Measurements from ENCODE around the gene CYLD. TPM values are rescaled to one million over a fixed set of nuclear protein-coding genes. Genes with fewer than 3 reads are reported as not detected.

Gene CYLD
- total RNA-seq, 2 experiments from 2014 or later, result 135 to 195 TPM

- Mint-ChIP-seq H3K27me3 (no peaks in the 10 kb centered on the region), H3K4me3 (no peak overlapping the region), H3K9me3 (ENCODE audit: low read depth) (no peaks in the 10 kb centered on the region), H3K27ac (no peak overlapping the region), H3K36me3 (peaks cover 18% of the 10 kb centered on the region), H3K4me1 (peaks cover 32% of the 10 kb centered on the region)
- no peak for ATAC-seq
- DNase-seq, result no peak
- CTCF ChIA-PET, result interaction anchor here (1.2 to 1.4 kb wide), 2 partner anchors 20 to 88 kb away, joined by 3 read pairs; no protein-coding TSS in a partner anchor
These were observed 23.7 kb upstream of the CYLD start for GRCh38 chr16:50718061-50718760.

DNA sequence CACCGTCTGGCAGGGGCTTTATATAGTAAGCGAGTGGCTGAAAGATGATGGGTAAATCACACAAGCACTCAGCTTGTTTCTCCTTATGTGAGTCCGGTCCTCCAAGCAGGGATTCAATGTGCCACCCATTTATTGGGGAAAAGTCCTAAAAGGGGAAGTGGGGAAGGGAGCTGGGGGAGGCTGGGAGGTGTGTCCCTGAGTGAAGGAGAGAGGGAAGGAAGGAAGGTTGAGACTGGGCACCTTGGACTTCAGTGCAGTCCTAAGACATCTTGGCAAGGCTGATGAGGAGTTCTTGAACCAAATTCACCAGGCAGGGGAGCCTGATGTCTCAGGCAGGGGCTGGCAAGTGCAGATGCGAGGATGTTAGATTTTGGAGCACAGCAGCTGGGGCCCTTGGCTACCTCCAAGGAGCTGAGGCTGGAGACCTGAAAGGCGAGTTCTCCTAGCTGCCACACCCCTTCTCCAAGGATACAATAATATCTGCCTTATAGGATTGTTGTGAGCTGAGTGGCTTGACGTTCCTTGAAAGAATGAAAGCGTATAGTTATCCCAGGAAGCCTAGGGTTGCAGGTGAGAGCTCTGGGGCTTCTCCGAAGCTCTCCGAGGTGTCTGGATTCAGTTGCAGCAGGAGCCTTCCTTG is 23.0 kb upstream of the CYLD start:
- H3K4me1 Mint-ChIP-seq, result peaks cover 32% of the 10 kb centered on the region

DNA sequence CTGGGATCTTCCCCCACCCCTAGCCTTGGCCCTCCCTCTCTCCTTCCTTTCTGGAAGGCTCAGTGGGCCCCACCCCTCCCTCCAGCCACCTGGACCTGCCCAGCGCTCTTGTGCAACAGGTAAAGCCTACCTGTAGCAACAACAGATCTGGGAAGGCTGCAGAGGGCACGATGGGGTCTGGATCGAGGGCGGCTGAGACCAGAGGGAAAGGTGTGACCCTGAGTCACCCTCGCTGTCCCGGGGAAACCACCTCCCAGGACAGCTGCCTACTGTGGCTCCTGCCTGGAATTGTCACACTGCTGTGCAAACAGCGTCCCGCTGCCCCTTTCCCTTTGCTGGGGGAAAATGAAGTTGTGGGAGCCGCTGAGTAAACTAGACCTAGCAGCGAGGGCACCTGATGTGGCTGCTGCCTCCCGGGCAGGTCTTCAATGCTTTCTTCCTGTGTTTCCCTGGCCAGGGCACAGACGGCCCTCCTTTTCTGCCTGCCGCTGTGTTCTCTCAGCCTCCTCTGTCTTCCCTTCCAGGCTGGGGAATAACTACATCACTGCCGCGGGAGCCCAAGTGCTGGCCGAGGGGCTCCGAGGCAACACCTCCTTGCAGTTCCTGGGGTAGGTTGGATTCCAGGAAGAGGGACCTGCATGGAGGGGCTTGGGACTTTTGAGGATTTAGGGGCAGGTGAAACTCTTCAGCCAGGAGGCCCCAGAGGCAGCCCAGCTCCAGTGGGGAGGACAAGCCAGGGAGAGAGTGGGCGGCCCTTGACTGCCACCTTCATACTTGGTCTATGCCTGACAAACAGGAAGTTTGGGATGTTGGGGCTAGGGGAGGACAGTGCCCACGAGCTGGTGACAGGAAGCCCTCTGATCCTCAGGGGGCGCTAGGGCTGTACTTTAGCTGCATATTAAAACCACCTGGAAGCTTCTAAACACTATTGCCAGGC is 22.2 kb upstream of the CYLD start:
- peaks cover 6% of the 10 kb centered on the region for H3K9me3 Mint-ChIP-seq (ENCODE audit: low read depth)
- H3K4me1 Mint-ChIP-seq, result peaks cover 34% of the 10 kb centered on the region
- no peak overlapping the region for H3K27ac Mint-ChIP-seq
- H3K36me3 Mint-ChIP-seq, result peaks cover 31% of the 10 kb centered on the region
- no peaks in the 10 kb centered on the region for H3K27me3 Mint-ChIP-seq
- ATAC-seq (peak; percentile 56), DNase-seq (no peak)
- H3K4me3 Mint-ChIP-seq, result no peak overlapping the region
- CTCF ChIA-PET, result interaction anchor here (1.0 to 2.9 kb wide), 9 partner anchors 10 to 87 kb away, joined by 3 to 8 read pairs (median 4); no protein-coding TSS in a partner anchor

More for the DNA sequence above, 23.0 kb upstream of the CYLD start:
- CTCF ChIA-PET, result interaction anchor here (1.2 to 2.9 kb wide), 4 partner anchors 16 to 88 kb away, joined by 3 to 8 read pairs (median 4); no protein-coding TSS in a partner anchor
- H3K4me3 Mint-ChIP-seq, result no peak overlapping the region
- DNase-seq (no peak), ATAC-seq (no peak)
- H3K36me3 Mint-ChIP-seq, result peaks cover 24% of the 10 kb centered on the region
- no peaks in the 10 kb centered on the region for H3K27me3 Mint-ChIP-seq
- H3K27ac Mint-ChIP-seq, result no peak overlapping the region
- H3K9me3 Mint-ChIP-seq (ENCODE audit: low read depth), result peaks cover 2% of the 10 kb centered on the region

- Mint-ChIP-seq H3K27ac (peak overlapping the region; percentile 58), H3K4me1 (peaks cover 28% of the 10 kb centered on the region), H3K36me3 (peaks cover 47% of the 10 kb centered on the region), H3K4me3 (no peak overlapping the region), H3K9me3 (ENCODE audit: low read depth) (peaks cover 6% of the 10 kb centered on the region), H3K27me3 (no peaks in the 10 kb centered on the region)
- CTCF ChIA-PET, result interaction anchor here (0.9 to 2.9 kb wide), 7 partner anchors 9 to 85 kb away, joined by 3 to 8 read pairs (median 3); partner anchors contain the start of gene CYLD
- no peak for DNase-seq
- peak; percentile 39 for ATAC-seq
These were observed 20.1 kb upstream of the CYLD start for GRCh38 chr16:50721549-50722404.

GRCh38 chr16:50722405-50722737 is 19.5 kb upstream of the CYLD start:
- no peak for DNase-seq
- H3K9me3 Mint-ChIP-seq (ENCODE audit: low read depth), result peaks cover 6% of the 10 kb centered on the region
- peaks cover 22% of the 10 kb centered on the region for H3K4me1 Mint-ChIP-seq
- no peaks in the 10 kb centered on the region for H3K27me3 Mint-ChIP-seq
- no peak for ATAC-seq
- CTCF ChIA-PET, result interaction anchor here (0.9 to 1.3 kb wide), 3 partner anchors 8 to 56 kb away, joined by 3 read pairs; partner anchors contain the start of gene CYLD
- no peak overlapping the region for H3K4me3 Mint-ChIP-seq
- H3K27ac Mint-ChIP-seq, result peak overlapping the region; percentile 58
- peaks cover 48% of the 10 kb centered on the region for H3K36me3 Mint-ChIP-seq

DNA sequence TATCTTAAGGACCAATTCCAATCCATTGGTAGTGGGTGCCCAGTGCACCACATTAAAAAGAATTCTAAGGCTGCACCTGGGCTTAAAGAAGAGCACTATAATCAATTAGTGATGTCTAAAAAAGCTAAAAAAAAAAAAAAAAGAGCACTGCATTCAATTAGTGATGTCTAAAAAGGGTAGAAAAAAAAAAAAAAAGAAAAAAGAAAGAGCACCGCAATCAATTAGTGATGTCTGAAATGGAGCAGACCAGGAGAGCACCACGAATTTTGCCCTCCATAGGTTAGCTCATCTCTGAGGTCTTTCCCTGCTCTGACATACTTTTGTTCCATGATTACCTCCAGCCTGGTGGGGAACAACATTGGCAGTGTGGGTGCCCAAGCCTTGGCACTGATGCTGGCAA is 18.9 kb upstream of the CYLD start:
- H3K36me3 Mint-ChIP-seq, result peaks cover 53% of the 10 kb centered on the region
- H3K4me3 Mint-ChIP-seq, result no peak overlapping the region
- no peaks in the 10 kb centered on the region for H3K27me3 Mint-ChIP-seq

GRCh38 chr16:50724306-50724705 is 17.6 kb upstream of the CYLD start:
- Mint-ChIP-seq H3K4me1 (peaks cover 18% of the 10 kb centered on the region), H3K27ac (no peak overlapping the region), H3K4me3 (no peak overlapping the region), H3K36me3 (peaks cover 63% of the 10 kb centered on the region), H3K9me3 (ENCODE audit: low read depth) (peaks cover 6% of the 10 kb centered on the region), H3K27me3 (no peaks in the 10 kb centered on the region)
- CTCF ChIA-PET, result interaction anchor here (0.8 to 1.9 kb wide), 5 partner anchors 53 to 369 kb away, joined by 3 to 4 read pairs (median 3); no protein-coding TSS in a partner anchor
- DNase-seq (no peak), ATAC-seq (no peak)

More for the DNA sequence above, 18.9 kb upstream of the CYLD start:
- Mint-ChIP-seq H3K9me3 (ENCODE audit: low read depth) (peaks cover 6% of the 10 kb centered on the region), H3K27ac (no peak overlapping the region), H3K4me1 (peaks cover 21% of the 10 kb centered on the region)
- ATAC-seq (no peak), DNase-seq (no peak)
- CTCF ChIA-PET, result interaction anchor here (1.0 to 1.9 kb wide), 2 partner anchors 19 to 51 kb away, joined by 3 to 4 read pairs; partner anchors contain the start of gene CYLD

DNA sequence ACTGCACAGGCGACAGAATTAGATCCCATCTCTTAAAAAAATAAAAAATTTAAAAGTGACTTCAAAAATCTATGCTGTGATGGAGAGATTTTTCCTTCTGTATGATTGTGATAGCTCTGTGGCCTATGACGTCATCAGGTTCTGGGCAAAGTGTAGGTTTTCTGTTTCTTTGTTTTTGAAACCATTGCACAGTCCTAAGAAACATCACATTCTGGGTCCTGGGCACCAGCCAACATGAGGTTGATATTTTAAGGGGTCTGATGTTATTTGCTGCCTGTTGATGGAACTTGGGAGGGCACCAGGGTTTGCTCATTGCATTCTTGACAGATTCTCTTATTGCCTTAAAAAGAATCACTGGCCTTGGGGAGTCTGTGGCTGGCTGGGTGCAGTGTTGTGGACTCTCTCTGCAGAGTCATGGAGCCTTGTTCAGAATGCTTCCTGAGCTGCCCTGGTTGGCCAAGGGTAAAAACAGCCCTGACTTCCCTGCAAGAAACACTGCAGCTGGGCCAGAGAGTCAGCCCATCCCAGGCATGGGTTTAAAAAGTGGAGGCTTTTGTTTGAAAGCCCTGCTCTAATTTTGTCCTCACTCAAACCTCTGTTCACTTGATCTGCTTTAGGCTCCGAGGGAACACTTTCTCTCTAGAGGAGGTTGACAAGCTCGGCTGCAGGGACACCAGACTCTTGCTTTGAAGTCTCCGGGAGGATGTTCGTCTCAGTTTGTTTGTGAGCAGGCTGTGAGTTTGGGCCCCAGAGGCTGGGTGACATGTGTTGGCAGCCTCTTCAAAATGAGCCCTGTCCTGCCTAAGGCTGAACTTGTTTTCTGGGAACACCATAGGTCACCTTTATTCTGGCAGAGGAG is 10.5 kb upstream of the CYLD start:
- peaks cover 34% of the 10 kb centered on the region for H3K36me3 Mint-ChIP-seq
- CTCF ChIA-PET, result interaction anchor here (1.3 to 2.4 kb wide), 2 partner anchors 9 to 64 kb away, joined by 3 to 6 read pairs; no protein-coding TSS in a partner anchor
- peak; percentile 37 for DNase-seq
- H3K9me3 Mint-ChIP-seq (ENCODE audit: low read depth), result no peaks in the 10 kb centered on the region
- peak; percentile 20 for ATAC-seq
- peak overlapping the region; percentile 30 for H3K27ac Mint-ChIP-seq
- no peak overlapping the region for H3K4me3 Mint-ChIP-seq
- no peaks in the 10 kb centered on the region for H3K27me3 Mint-ChIP-seq
- H3K4me1 Mint-ChIP-seq, result peaks cover 17% of the 10 kb centered on the region

DNA sequence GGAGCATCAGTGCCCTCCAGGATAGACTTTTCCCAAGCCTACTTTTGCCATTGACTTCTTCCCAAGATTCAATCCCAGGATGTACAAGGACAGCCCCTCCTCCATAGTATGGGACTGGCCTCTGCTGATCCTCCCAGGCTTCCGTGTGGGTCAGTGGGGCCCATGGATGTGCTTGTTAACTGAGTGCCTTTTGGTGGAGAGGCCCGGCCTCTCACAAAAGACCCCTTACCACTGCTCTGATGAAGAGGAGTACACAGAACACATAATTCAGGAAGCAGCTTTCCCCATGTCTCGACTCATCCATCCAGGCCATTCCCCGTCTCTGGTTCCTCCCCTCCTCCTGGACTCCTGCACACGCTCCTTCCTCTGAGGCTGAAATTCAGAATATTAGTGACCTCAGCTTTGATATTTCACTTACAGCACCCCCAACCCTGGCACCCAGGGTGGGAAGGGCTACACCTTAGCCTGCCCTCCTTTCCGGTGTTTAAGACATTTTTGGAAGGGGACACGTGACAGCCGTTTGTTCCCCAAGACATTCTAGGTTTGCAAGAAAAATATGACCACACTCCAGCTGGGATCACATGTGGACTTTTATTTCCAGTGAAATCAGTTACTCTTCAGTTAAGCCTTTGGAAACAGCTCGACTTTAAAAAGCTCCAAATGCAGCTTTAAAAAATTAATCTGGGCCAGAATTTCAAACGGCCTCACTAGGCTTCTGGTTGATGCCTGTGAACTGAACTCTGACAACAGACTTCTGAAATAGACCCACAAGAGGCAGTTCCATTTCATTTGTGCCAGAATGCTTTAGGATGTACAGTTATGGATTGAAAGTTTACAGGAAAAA is 9.7 kb upstream of the CYLD start:
- peaks cover 17% of the 10 kb centered on the region for H3K4me1 Mint-ChIP-seq
- H3K36me3 Mint-ChIP-seq, result peaks cover 29% of the 10 kb centered on the region
- no peaks in the 10 kb centered on the region for H3K27me3 Mint-ChIP-seq
- DNase-seq, result no peak
- H3K4me3 Mint-ChIP-seq, result no peak overlapping the region
- ATAC-seq, result no peak
- CTCF ChIA-PET, result no interaction called here
- H3K9me3 Mint-ChIP-seq (ENCODE audit: low read depth), result no peaks in the 10 kb centered on the region
- H3K27ac Mint-ChIP-seq, result no peak overlapping the region

DNA sequence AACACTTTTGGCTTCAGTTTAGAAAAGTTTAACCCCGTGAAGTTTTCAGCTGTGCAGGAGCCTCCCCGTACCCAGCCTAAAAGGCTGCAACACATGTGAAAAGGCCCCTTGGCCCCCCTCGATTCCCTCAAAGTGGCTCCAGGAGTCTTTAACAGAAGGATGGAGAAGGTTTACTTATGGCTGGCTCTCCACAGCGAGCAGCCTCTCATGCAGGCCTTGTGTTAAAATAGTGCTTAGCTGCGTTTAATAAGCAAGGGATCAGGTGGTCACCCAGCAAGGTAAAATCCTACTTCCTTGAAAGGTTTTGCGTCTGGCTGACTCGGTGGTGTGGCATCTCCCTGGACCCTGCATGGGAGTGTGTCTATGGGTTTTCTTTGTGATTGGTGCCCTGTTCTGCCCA is 8.4 kb upstream of the CYLD start:
- DNase-seq (no peak), ATAC-seq (no peak)
- CTCF ChIA-PET, result no interaction called here
- no peak overlapping the region for H3K4me3 Mint-ChIP-seq
- H3K27me3 Mint-ChIP-seq, result no peaks in the 10 kb centered on the region
- no peak overlapping the region for H3K27ac Mint-ChIP-seq
- H3K4me1 Mint-ChIP-seq, result peaks cover 17% of the 10 kb centered on the region
- peaks cover 20% of the 10 kb centered on the region for H3K36me3 Mint-ChIP-seq
- no peaks in the 10 kb centered on the region for H3K9me3 Mint-ChIP-seq (ENCODE audit: low read depth)

DNA sequence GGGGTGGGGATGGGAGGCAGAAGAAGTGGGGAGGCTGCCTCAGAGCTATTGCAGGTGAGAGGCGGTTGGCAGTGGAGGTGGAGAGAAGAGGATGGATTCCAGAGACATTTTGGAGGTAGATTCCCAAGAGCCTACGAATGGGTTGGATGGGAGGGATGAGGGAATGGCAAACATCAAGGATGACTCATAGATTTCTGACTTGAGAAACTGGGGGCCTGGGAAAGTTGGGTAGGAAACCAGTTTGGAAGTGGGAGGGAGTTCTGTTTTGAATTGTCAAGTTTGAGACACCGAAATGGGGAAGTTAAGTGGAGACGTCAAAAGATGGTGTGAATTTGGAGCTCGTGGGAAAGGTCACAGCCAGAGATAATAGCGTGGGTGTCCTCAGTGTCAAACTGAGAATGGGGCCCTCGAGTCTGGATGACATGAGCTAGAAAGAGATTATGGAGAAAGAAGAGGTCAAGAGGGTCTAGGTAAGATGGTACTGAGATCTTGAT is 6.2 kb upstream of the CYLD start:
- H3K27ac Mint-ChIP-seq, result no peak overlapping the region
- no peaks in the 10 kb centered on the region for H3K9me3 Mint-ChIP-seq (ENCODE audit: low read depth)
- H3K27me3 Mint-ChIP-seq, result no peaks in the 10 kb centered on the region
- peaks cover 12% of the 10 kb centered on the region for H3K36me3 Mint-ChIP-seq
- H3K4me1 Mint-ChIP-seq, result peaks cover 22% of the 10 kb centered on the region
- no peak for ATAC-seq
- no peak overlapping the region for H3K4me3 Mint-ChIP-seq
- CTCF ChIA-PET, result interaction anchor here (0.6 to 1.2 kb wide), 5 partner anchors 34 to 71 kb away, joined by 3 to 6 read pairs (median 3); no protein-coding TSS in a partner anchor
- DNase-seq, result no peak
